Stimulated activated CD4-positive, alpha-beta T cell treated with anti-CD3 and anti-CD28 coated beads, TNF-alpha, amount 100 ng/mL, for 24 hours (primary cell): ENCODE measurements around the gene NFATC1.

Experiments used
- DNase-seq, 3 experiments: peaks; one replicate each; pipeline ENCODE4 v3.0.0-alpha.2; 2020; ENCODE audit warnings: low read depth in 3 of 3

Gene NFATC1

GRCh38 chr18:79572093-79572780 is 176.5 kb downstream of the NFATC1 start:
- no peak for DNase-seq

- no peak for DNase-seq
Observed at GRCh38 chr18:79572848-79573451, 177.2 kb downstream of the NFATC1 start.

GRCh38 chr18:79573921-79574491 is 178.3 kb downstream of the NFATC1 start:
- no peak for DNase-seq

DNA sequence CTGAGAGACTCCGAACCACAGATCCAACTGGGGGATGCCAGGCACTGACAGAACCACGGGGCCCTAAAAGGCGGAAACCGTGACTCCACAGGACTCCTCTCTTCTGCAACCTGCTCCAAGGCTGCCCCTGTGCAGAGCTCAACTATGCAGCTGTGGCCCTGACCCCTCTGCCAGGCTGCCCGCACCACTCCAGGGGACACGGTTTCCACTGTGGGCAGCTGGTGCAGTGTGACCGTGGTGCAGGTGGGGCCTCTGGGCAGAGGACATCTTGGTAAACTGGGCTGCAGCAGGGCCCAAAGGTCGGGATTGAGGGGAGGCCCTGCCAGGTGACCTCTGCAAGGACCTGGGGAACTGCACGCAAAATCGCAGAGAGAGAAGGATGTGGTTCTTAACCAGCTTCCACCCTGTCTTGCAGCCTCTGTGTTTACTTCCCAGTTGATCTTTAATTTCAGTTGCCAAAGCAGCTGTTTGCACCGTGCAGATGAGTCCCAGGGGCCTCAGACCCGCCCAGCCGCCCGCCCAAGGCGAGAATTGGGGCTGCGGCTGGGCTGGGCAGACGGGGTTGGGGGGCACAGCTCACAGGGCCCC is 179.3 kb downstream of the NFATC1 start:
- no peak for DNase-seq

DNA sequence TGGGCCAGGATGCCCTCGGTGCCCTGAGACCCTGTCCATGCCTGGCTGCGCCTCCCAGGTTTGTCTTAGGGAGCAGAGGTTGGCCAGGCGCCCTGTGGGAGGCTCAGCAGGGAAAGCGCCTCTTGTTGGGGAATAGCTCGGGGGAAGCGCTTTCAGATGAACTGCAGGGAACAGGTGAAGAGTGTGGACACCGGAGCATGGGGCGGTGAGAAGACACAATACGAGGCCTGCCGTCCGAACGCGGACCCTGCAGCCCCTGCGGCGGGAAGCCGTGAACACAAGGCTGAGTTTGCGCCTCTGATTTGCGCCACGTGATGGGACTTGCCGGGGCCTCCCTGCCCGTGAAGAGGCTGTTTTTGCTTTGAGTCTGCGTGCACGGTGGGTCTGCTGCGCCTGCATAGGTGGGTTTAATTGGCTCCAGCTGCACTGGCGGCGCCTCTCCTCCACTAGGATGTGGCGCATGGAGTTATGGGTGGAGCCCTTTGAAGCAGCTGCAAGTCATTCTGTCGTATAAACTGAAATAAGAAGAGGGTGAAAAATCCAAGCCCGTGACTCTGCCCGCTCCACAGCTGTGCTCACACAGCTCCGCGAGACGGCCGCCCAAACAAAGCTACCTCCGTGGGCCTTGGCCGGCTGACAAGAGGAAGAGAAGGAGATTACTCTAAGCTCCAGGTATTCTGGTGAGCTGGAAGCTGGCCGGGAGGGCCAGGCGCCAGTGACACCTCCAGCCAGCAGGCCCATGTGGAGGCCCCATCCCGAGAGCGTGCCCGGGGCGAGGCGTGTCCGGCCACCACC is 180.4 kb downstream of the NFATC1 start:
- no peak for DNase-seq

DNA sequence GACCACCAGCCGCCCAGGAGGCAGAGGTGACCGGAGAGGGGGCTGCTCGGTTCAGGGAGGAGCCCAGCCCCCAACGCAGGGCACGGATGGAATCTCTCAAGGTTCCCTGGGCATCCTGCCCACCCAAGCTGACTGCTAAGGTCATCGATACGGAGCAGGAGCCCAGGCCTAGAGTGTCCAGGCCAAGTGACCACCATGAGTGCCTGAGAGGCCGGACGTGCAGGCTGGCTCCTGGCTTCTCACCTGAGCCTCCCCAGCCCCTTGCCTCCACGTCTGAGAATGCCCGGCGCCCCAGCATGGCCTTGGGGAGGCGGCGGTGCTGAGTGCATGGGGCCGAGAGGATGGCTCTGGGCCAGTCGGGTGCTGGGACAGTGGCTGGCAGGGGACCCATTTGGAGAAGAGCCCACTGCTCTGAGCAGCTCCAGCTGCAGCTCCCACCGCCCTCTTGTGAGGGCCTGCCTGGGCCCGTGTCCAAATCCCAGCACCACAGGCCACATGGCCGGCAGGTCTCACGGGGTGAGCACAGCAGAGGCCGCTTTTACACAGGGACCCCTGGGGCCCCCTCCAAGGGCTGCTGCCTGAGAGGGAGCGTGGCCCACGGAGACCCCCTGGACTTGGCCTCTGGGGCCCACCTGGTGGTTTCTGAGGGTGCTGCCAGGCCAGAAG is 181.1 kb downstream of the NFATC1 start:
- DNase-seq, result no peak

DNA sequence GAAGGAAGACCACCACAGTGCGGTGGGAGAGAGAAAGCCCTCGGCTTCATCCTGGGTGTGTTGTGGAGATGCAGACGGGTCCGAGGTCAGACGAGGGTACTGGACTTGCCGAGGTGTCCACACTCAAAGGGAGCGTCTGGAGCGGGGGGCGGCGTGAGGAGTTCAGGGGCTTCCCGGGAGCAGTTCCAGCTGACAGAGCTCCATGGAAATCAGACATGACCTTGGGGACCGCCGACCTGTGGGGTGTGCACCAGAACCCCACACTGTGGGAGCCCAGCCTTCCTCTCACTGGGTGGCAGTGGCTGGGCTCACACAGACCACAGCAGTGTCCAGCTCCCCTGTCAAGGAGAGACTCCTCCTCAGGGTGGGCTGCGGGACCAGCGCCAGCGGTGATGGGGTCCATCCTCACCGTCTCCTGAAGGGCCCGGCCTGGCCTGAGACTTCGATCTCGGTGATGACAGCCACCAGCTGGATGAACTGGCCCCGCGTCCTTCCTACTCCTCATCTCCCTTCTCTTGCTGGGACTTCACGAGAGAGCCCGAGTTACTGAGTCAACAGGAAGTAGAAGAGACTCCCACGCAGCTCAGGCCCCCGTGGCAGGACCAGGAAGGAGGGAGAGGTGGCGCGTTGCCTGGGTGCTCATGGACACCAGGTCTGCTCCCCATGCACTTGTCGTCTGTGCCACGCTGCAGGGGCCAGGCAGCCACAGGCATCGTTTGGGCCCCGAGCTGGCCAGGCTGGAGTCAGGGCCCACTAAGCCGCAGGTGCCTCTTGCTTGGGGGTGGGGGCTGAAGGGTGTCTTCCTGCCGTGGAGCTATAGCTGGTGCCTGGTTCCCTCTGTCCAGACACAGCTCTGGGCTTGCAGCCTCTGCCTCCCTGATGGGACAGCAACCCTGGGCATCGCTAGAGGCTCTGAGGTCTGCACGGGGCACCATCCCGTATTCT is 182.0 kb downstream of the NFATC1 start:
- no peak for DNase-seq

- no peak for DNase-seq
Observed at GRCh38 chr18:79578396-79579260, 182.9 kb downstream of the NFATC1 start.
